HG02840 (cell line): ENCODE data around the gene ANO2.
"Not testable (repeated sequence)": the region's sequence is repeated elsewhere in the genome, so short reads cannot be mapped to it uniquely, and the experiment has no call there.

Experiments used
- ATAC-seq: cut with Tn5 transposase; IDR thresholded peaks from one replicate; pipeline ENCODE4 v1.9.1; 2021; ENCODE audit warnings: mild to moderate bottlenecking, moderate library complexity, moderate number of reproducible peaks; ENCODE audit not compliant: unreplicated experiment, low FRiP score

The ANO2 gene

GRCh38 chr12:5846950-5847349 is 98.1 kb downstream of the ANO2 start:
- ATAC-seq, result no peak

GRCh38 chr12:5840944-5841343 is 104.1 kb downstream of the ANO2 start:
- ATAC-seq, result no peak

DNA sequence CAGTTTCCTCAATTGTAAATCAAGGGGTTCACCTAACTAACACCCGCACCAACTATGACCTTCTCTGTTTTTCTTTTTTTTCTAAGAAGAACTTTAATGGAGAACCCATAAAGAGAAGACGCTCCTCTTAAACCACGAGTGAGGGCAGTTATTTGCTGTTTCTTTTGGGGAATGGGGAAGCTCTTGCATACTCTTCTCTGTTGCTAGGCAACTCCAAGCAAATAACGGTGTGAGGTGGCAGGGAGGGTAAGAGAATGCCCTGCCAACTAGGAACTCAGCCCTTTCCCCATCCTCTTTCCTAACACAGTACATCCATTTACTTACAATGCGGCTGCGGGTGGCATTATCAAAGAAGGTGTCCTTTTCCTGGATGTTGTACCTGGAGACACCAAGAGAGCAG is 114.9 kb downstream of the ANO2 start:
- ATAC-seq, result no peak

GRCh38 chr12:5827591-5827990 is 117.5 kb downstream of the ANO2 start:
- ATAC-seq, result no peak

DNA sequence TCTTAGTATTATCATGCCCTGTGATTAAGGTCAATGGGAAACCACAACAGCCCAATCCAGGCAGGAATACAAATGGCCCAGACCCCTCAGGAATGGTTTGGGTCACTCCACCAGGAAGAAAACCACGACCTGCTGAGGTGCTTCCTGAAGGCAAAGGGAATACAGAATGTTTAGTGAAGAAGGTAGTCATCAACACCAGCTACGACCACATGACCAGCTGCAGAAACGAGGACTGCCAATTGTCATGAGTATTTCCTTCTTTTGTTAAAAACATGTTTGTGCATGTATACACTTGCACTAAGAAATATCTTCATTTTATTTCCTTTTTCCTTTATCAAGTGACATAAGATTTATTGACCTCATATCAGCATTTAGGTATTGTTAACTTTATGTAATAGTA is 119.3 kb downstream of the ANO2 start:
- ATAC-seq, result not testable (repeated sequence)

DNA sequence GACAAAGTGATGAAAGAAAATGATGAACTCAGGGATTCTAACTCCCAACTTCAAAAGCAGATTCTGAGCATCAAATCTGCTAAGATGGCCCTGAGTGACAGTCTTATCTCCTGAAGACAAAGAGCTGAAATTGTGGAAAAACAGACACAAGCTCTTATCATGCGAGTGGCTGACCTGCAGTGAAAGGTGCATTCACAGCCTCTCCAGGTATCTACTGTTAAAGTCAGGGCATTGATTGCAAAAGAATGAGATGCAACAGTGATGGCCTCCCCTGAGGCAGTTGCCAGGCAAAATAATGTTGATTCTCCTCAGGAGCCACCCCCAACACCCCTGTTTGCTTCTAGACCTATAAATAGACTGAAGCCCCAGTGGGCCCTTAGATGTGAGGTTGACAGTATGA is 126.2 kb downstream of the ANO2 start:
- not testable (repeated sequence) for ATAC-seq

- no peak for ATAC-seq
These were observed 127.8 kb downstream of the ANO2 start for GRCh38 chr12:5817246-5817645.

DNA sequence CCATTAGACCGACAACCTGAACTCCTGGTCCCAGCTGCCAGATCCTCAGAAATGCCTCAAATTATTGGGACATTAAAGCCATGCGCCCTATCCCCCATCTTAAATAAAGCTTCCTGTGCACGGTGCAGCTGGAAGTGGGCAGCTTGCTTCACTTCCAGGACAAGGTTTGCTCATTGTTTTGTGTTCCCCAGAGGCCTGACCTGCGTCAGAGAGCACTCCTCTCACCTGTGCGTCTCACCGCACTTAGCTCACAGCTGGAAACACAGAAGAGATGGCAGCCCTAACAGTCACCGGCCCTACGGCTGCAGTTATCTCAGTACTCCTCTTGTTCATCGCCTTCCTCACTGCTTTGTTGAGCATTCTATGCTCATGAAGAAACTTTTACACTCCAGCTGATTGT is 135.5 kb downstream of the ANO2 start:
- no peak for ATAC-seq

DNA sequence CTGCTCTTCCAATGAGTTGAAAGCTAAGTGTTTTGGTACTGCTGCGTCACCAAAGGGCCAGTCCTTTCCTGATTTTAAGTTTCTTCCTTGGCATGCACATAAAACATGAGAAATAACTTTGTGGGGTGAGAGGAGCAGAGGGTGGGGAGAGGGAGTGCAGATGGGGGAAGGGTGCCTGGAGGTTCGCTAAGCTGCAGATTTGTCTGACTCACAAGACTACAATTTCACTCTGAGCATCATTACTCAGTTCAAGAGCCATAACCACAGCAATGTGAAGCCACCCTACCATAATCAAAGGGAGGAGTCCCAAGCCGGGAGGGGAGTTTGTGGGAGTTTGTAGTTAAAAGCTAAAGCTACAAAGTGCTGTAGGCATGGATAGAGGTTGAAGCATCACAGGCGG is 136.1 kb downstream of the ANO2 start:
- no peak for ATAC-seq

DNA sequence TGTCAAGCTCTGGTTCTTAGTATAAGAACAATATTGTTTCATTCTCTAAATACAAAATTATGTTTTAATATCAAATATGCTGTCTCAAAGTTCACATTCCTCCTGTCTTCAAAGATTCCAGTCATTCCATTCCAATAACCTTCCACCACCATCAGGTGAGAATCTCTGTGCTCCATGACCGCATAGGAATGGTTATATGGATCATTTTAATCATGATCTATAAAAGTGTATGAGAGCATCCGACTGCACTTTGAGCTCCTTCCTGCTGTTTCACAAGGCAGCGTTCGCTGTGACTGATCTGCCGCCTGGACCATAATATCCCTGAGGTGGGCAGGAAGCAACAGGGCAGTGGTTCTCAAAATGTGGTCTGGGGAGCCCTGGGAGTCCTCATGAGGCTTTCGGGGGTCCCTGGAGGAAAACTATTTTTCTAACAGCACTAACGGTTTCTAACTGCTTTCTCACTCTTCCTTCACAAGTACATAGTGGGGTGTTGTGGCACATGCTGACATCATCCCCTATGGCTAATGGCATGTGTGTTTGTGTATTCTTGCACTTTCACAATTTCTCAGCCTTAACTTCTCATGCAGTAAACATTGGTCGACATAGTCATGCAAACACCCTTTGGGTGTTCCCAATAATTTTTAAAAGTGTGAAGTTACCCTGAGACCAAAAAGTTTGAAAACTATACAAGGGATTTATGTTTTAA is 137.4 kb downstream of the ANO2 start:
- ATAC-seq, result no peak

DNA sequence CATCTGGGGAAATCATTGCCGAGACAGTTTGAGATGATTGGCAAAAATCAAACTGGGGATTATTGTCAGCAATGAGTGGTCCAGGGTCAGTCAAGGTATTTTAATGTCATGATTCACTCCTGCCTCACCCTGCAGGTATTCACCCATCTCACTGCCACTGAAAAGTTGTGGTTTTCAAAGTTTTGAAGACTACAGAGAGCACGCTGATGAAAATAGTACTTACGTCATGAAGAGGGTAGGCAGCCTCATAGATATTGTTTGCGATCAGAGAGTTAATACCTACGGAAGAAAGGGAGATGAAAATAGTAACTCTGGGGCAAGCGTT is 138.0 kb downstream of the ANO2 start:
- ATAC-seq, result no peak

GRCh38 chr12:5806371-5807089 is 138.5 kb downstream of the ANO2 start:
- no peak for ATAC-seq

DNA sequence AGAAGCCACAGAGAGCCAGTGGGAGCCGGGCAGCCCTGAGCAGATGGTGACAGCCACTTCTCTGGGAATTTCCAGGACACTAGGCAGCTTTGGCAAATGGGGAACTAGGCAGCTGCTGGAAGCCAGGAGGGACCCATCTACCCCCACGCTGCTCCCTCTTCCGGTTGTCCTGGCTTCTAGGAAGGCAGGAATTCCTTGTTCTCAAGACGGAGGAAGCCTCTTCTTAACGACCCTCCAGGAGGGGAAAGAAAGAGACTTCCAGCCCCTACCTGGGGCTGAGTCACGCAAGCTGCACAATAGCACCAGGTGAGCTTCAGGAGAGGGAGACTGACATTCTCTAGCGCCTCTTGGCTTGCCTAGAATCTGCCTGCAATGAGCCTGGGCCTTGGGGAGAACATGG is 141.5 kb downstream of the ANO2 start:
- ATAC-seq, result no peak

- no peak for ATAC-seq
These were observed 146.6 kb downstream of the ANO2 start for GRCh38 chr12:5798242-5799015.

DNA sequence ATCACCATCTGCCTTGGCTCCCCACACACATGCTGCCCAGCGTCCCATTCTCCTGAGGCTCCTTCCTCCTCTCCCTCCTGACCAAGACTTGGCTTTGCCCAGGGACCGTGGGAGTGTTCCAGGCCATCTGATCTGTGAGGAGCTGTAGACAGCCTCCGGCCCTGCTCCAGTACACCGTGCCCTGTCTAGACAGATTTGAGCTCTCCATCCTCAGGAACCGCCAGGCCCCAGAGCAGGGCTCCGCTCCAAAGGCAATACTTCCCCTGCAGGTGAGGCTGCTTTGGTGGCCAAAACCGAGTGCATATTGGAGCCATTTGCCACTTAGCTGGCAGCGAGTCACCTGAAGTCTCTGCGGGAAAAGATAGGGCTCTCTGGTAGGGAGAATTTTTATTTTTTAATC is 147.4 kb downstream of the ANO2 start:
- no peak for ATAC-seq

- ATAC-seq, result no peak
These were observed 148.2 kb downstream of the ANO2 start for GRCh38 chr12:5796959-5797225.

DNA sequence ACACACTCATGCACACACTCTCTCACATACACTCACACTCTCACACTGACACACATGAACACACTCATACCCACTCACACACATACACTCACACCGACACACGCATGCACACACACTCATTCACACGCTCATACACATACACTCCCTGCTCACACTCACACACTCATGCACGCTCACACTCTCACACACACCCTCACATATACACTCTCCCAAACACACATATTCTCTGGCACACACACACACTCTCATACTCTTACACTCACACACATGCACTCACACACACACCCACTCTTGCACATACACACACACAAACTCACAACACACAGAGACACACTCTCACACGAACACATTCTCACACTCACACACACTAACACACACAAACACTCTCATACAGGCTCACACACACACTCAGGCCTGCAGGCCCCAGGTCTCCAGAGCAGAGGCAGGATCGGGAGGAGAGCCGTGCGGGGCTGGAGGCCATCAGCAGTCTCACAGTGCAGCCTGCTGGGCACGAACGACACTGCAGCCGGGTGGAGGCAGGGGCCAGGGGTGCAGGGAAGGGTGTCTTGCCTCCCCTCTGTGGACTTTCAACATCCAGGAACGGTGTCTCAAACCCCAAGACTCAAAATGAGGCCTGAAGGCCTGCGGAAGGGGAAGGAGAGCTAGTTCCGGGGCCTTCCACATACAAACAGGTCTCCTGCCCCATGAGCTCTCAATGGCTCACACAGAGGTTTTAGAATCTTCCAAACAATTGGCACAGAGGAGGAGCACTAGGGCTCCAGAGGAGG is 148.7 kb downstream of the ANO2 start:
- no peak for ATAC-seq

- no peak for ATAC-seq
These were observed 150.9 kb downstream of the ANO2 start for GRCh38 chr12:5794156-5794555.

DNA sequence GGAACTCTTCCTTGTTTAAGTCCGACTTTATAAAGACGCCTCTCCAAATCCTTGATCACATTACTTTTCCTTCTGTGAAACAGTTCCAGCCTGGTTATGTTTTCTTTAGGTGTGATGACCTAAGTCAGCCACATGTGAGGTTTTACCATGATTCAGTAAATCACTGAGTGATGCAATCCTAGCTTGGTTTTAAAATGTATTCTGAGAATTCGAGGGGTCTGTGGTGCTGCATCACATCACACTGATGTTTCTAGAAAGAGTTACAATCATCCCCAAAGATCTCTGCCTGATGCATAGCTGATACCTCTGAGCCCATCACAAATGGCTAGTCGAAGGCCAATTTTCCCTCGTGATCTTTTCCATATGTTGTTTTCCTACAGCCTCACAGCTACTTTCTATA is 152.7 kb downstream of the ANO2 start:
- ATAC-seq, result no peak

- ATAC-seq, result no peak
These were observed 155.5 kb downstream of the ANO2 start for GRCh38 chr12:5789469-5789968.

DNA sequence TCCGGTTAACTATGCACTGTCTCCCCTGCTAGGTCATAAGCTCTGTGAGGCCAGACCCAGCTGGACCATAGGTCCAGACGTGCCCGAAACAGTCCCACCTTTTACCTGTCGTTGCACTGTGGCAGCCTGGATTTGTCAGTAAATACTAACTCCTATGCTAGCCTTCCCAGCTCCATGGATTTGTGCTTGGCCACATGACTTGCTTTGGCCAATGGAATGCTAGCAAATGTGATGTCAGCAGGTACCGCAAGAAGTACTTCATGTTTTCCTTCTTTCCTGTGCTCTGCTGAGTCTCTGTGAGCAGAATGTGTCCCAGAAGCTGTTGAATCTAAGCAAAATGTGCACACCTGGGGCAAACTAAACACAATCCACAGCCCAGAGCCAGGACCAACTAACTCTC is 157.2 kb downstream of the ANO2 start:
- no peak for ATAC-seq
